Ureter (tissue), 1 donor: ENCODE measurements around the gene USP9X. TPM values are rescaled to one million over a fixed set of nuclear protein-coding genes. Genes with fewer than 3 reads are reported as not detected.
"Not testable (repeated sequence)": the region's sequence is repeated elsewhere in the genome, so short reads cannot be mapped to it uniquely, and the experiment has no call there.

Experiments
- DNase-seq: peaks from one replicate; pipeline ENCODE4 v3.0.0-alpha.2; 2020; ENCODE audit warnings: low spot score
- total RNA-seq: library from RNA; stranded (reverse); gene quantifications from one replicate; pipeline ENCODE4 v1.2.4, GENCODE V29; 2023
- donor health status: DM: yes; HTN: yes; CAD: no.

The USP9X gene
- total RNA-seq, 1 donor from 2014 or later = 93.8 TPM

DNA sequence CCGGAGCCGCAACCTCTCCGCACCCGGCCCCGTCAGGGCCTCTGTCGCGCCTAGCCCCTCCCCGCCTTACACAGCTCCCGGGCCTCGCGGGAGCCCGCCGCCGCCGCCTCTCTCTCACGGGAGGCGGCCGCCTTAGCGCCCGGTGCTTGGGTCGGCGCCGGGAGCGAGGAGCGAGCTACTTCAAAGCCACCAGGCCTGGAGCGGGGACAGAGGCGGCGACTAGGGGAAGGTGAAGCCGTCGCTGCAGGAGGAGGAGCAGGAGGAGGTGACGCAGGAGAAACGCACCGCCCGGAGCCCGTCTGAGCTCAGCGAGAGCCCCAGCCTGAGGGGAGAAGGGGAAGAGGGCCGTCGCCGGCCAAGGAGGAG lies 250 bp downstream of the USP9X start:
- DNase-seq = peak; percentile 70

DNA sequence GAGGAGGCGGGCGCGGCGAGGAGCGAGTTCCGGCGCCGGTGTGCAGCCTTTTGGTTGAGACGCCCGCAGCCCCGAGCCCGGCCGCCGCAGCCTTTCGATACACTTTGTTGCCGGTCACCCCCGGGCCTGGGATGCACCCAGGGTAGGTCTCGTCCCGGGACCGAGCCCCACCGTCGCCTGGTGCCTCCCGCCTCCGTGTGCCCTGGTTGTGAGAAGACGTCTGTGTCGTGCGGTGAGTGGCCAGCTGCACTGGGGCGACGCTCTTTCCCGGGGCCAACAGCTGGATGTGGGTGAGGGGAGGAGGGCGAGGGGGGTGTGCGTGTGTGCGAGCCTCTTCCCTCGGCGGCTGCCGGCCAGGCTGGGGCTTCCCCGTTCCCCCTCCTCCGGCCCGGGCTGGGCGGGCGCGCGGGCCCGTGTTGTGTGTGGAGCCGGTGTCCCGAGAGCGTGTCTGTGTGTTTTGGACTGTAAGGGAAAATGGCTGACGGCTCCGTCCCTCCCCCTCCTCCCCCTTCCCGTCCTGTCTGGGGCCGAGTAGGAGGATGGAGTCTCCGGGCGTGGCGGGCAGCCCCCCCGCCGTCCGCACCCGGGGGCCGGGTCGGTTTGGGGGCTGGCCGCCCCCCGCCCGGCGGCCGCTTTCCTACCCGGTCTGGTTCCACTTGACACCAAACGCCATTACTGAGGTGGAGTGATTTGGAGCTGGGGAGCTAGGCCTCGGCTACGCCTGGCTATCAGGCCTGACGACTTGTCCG lies 807 bp downstream of the USP9X start:
- DNase-seq = peak; percentile 67

GRCh38 chrX:41086627-41086932 lies 1.3 kb downstream of the USP9X start:
- no peak for DNase-seq

DNA sequence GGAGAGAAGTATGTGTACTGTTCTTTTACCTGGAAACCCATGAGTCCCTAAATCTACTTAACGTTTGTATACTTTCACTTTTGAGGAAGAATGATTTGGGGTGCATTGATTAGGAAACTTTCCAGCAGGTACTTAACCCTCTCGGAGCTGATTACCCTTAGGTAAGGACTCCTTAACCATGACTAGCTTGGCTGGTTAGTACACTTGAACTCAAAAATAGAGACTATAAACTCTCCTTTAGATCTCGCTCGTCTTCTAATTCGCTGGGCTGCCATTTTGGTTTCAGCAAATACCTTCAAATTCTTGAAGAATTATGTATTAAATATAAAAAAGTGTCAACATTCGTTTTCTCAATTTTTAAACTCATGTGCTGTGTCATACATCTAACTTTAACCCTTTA lies 2.0 kb downstream of the USP9X start:
- DNase-seq = no peak

- no peak for DNase-seq
Measured at GRCh38 chrX:41090568-41091238, 5.5 kb downstream of the USP9X start.

DNA sequence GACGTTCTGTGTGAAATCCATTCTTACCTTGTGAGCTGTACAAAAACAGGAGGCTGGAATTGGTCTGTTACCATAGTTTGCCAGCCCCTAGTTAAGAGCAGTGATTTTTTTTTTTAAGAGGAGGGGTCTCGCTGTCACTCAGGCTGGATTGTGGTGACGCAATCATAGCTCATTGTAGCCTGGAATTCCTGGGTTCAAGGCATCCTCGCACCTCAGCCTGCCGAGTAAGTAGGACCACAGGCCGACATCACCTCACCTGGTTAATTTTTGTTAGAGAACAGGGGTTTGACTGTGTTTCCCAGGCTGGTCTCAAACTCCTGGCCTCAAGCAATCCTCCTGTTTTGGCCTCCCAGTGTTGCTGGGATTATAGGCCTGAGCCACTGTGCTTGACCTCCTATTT lies 7.5 kb downstream of the USP9X start:
- DNase-seq = no peak

DNA sequence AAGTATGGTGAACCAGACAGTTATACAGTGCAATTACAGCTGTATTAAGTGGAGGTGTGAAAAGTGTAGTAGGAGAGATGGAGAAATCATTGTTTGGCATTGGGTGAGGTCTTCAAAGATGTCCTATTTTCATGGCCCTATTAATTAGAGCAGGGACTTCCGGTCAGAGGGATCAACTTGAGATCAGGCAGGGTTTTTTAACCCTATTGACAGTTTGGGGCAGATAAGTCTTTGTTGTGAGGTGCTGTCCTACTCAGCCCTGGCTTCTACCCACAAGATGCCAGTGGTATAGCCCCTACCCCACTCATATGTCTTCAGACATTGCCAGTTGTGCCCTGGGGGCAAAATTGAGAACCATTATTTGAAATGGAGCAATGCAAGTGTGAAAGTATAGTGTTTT lies 9.9 kb downstream of the USP9X start:
- no peak for DNase-seq

DNA sequence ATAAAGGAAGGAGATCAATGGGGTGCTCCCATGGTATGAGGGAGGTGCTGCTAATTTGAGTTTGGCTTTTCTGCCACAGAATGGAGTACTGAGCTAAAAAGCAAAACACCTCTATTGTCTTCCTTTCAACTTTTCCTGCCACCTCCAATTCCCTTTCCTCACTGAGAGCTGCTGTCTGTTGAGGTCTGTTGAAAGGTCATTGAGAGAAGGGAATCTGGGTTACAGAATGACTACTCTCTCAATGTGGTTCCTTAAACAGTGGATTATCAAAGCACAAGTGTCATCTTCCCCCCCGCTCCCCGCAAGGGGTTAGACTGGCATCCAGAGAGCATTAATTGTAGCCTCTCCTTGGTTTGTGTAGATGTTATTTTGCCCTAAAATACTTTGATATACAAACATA lies 10.7 kb downstream of the USP9X start:
- no peak for DNase-seq

DNA sequence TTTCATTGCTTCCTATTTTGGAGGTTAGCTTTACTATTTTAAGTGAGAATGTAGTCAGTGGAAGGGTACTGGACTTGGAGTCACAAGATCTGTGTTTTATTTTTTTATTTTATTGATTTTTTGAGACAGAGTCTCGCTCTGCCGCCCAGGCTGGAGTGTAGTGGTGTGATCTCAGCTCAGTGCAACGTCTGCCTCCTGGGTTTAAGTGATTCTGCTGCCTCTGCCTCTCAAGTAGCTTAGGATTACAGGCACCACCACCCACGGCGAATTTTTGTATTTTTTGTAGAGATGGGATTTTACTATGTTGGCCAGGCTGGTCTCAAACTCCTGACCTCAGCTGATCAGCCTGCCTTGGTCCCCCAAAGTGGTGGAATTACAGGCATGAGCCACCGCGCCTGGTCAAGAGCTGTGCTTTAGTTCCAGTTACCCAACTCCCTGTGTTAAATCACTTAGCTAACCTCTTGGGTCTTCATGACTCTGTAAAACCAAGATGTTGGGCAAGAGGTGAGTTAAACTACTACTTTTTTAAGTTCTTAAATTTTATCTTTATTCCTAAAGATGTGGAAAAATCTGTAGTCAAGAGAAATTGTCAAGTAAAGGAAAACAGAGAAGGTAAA lies 11.2 kb downstream of the USP9X start:
- no peak for DNase-seq

GRCh38 chrX:41097326-41097725 lies 12.1 kb downstream of the USP9X start:
- DNase-seq = no peak

DNA sequence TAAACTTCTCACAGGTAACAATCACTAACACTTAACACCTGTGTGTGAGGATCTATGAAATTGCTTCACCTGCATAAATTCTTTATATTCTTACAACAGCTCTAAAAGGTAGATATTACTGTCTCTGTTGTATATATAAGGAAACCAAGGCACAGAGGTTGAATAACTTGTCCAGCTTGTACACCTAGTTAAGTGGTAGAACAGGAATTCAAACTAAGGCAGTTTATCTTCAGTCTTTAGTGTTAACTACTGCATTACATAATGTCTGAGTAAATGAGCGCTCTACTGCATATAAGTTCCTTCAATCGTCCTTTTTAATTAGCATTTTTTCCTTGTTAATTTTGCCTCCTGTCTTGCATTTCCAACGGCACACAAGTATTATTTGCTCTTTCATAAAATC lies 15.0 kb downstream of the USP9X start:
- DNase-seq = no peak

DNA sequence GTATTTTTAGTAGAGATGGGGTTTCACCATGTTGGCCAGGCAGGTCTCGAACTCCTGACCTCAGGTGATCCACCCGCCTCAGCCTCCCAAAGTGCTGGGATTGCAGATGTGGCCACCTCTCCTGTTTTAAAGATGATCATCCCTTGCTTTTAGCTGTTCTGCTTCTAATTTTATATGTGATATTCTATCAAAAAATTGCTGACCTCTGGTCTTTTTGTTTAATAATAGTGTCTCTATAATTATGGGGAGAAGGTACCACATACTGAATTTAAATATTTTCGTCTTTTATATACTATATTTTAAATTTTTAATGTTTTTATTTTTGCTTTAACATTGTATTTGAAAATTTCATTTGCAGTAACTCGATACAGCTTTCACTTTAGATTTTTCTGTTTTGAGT lies 15.6 kb downstream of the USP9X start:
- DNase-seq = no peak

GRCh38 chrX:41105005-41105404 lies 19.8 kb downstream of the USP9X start:
- DNase-seq = no peak

GRCh38 chrX:41106257-41106656 lies 21.0 kb downstream of the USP9X start:
- DNase-seq = not testable (repeated sequence)

GRCh38 chrX:41108007-41108406 lies 22.8 kb downstream of the USP9X start:
- no peak for DNase-seq

DNA sequence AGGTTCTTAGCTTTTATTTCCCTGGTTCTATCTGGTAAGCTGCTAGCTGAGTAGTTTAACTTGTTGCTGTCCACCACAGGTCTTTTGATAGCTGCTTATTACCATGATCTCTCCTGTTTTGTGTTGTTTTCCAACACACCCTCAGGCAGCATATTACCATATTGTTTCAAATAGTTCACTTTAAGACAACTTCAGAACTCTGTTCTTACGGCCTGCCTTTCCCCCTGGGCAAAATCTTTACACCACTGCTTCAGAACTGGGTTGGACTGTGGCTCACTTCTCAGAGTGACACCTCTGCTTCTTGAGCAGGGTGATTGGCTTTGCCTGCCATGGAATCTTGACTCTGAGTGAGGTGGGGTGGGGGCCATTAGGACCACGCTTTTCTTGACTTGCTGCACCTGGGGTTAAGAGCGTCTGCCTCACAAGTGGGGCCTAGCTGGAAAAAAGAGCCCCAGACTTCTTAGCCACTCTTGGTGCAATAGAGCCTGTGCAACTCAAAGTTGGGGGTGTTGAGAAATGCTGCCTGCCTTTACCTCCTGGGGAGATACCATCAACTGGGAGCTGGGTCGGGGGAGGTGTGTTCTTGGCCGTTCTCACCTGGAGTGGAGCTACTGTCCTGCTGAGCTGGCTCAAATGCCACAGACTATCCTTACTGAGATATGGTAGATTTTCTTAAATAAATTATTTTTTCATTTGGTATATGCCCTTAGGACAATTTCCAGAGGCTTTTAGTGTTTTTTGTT lies 23.4 kb downstream of the USP9X start:
- DNase-seq = no peak

DNA sequence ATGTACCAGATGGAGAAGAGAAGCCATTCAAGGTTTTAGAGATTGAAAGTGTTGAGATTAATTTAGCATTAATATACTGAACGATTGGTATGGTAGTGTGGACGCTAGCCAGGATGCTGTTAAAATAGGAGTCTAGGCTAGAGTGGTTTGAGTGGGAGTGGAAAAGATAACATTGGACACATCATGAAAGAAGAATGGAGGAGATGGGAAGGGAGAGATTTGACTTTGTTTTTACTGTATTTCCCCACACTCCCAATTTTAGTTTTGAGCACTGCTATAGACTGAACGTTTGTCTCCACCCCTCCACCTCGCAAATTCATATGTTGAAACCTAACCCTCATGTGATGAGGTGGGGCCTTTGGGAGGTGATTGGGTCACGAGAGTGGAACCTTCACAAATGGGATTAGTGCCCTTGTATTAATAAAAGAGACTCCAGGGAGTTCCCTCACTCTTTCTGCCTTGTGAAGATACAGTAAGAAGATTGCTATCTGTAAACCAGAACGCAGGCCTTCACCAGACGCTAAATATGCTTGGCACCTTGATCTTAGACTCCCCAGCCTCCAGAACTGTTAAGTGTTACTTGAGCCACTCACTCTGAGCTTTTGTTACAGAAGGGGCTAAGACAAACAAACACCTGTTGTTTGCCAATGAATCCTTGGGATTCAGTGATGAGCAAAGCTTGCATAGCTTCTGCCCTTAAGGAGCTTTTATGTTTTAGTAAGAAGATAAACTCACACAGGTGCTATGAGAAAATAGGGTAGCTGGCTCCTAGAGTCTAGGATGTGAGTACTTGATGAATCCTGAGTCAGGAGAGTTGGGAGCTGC lies 25.8 kb downstream of the USP9X start:
- DNase-seq = no peak

DNA sequence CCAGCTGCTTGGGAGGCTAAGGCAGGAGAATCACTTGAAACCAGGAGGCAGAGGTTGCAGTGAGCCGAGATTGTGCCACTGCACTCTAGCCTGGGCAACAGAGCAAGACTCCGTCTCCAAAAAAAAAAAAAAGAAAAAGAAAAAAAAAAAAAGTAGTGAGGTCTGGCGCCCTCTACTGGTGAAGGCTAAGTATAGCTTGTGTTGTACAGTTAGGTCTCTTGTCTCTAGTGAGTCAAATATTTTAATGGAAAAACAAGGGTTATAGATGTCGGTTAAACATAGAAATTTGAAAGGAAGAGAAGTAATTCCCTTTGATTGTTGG lies 29.8 kb downstream of the USP9X start:
- not testable (repeated sequence) for DNase-seq

DNA sequence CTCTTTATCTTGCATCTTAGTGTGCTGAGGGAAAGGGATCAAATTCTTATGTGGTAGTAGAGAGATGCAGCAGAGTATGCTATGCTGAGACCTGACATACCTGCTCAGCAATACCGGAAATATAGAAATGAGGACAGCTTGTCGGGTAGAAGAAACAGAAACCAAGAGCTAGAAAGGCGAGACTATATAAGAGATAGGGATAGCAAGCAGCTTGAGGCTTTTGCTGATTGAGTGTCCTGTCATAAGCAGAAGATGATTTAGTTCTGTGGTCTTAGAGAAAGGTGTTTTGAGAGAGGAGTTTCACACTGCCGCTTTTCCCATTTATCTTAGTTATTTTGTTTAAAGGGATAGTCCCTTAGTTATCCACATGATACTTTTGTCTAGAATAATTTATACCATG lies 31.7 kb downstream of the USP9X start:
- DNase-seq = no peak

GRCh38 chrX:41118156-41118555 lies 32.9 kb downstream of the USP9X start:
- no peak for DNase-seq

DNA sequence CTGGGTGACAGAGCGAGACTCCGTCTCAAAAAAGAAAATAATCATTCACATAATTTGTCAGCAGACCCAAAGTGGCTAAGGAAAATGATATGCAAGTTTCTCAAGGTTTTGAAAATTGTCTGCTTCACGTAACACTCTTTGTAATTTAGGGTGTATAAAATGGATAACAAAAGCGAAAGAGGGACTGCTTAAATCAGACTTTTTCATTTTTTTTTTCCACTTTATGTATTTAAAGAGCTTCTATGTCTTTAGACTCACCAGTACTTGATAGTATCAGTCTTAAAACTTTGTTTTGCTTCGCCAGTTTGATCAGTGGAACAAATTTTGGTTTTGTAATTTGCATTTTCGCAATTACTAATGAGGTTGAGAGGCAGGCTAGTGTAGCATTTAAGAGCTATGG lies 34.6 kb downstream of the USP9X start:
- no peak for DNase-seq

DNA sequence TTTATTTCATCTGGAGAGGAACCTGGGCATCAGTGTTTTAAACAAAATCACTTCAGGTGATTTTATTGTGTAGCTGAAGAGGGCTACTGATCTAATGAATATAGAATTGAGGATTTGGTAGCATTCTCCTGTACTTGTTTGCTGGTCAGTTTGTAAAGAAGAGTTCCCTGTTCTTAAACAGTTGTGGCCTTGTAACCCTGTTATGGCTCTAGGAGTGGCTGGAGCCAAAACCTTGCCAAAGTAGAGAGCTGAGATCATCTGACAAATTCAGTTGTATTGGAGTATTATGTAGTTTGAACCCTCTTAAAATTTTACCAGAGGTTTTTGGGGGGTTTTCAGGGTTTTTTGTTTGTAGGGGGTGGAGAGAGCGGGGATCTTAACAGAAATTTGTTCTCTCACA lies 36.5 kb downstream of the USP9X start:
- no peak for DNase-seq
